Measurements from ENCODE around the gene MT1E. TPM values are rescaled to one million over a fixed set of nuclear protein-coding genes. Genes with fewer than 3 reads are reported as not detected.
"Not testable (repeated sequence)": the region's sequence is repeated elsewhere in the genome, so short reads cannot be mapped to it uniquely, and the experiment has no call there.

The MT1E gene
- total RNA-seq, 1 donor from 2014 or later = 15.1 TPM

DNA sequence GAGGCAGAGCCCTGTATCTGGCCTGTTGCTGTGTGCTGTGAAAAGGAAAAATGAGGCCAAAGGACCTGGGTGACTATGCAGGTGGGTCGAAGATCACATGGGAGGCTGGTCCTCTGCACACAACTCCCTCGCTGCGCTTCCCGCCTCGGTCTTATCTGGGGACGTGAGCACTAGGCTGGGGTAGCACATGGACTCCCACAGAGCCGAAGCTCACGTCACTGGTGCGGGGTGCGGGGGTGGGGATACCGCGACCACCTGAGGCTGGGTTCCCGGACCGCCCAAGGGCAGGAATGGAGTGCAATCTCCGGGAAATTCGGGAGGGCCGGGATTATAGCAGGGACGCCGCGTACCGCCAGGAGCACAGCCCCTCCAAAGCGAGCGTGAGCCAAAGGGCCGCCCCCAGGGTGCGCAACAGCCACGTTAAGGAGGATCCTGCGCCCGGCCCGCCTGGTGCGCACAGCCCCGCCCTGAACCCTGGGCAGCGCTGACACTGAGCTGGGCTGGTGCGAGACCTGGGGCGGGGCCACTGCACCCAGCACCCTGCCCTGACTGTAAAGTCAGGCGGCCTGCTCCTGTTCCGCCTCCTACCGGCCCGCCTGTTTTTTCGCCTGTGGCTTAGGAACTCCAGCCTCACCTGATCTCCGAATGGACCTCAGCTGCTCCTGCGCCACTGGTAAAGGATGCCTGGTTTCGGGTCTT lies 17.6 kb downstream of the MT1E start:
- DNase-seq (ENCODE audit: extremely low read depth, low read depth, low spot score) = no peak

DNA sequence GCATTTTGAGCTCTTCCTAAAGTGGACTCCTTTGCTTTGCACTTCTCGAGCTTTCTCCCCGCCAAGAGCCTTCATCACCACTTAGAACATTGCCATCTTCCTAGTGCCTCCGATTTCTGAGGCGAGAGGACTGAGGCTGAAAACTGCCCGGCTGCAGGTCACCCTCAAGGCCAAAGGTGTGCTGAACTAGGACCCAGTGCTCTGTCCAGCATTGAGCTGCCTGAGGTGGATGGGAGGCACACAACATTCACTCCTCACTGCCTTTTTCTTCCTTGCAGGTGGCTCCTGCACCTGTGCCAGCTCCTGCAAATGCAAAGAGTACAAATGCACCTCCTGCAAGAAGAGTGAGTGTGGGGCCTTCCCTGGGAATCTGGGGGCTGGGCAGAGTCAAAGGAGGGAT lies 18.3 kb downstream of the MT1E start:
- no peak for DNase-seq (ENCODE audit: extremely low read depth, low read depth, low spot score)

DNA sequence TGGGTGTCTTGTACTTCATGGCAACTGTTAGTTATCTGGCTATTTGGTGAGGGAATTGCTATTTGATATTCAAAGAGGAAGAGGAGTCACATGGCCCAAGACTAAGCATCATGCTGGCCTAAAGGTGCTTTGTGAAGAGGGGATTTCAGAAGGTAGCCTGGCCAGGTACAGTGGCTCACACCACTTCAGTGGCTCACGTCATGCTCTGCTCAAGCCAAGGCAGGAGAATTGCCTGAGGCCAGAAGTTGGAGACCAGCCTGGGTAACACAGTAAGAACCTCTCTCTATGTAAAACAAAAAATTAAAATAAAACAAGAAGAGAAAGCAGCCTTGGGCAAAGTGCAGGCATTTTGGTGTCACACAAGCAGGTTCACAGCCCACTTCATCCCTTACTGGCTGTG lies 19.7 kb downstream of the MT1E start:
- no peak for DNase-seq (ENCODE audit: extremely low read depth, low read depth, low spot score)

DNA sequence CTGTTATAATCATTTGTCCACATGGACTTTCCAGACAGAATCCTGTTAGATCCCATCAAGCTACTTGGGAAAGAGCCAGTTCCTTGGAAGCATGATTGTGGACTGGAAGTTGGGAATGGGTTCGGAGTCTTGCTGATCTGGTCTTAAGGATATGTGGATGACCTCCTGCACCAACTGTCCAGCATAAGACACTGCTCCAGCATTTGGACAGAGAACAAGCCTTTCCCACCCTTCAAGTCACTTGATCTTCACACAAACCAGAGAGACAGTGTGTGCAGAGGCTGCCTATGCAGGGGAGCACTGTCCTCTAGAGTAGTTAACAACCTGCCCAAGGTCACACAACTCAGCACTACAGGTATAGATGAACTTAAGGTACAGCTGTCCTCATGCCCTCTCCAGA lies 20.3 kb downstream of the MT1E start:
- no peak for DNase-seq (ENCODE audit: extremely low read depth, low read depth, low spot score)

DNA sequence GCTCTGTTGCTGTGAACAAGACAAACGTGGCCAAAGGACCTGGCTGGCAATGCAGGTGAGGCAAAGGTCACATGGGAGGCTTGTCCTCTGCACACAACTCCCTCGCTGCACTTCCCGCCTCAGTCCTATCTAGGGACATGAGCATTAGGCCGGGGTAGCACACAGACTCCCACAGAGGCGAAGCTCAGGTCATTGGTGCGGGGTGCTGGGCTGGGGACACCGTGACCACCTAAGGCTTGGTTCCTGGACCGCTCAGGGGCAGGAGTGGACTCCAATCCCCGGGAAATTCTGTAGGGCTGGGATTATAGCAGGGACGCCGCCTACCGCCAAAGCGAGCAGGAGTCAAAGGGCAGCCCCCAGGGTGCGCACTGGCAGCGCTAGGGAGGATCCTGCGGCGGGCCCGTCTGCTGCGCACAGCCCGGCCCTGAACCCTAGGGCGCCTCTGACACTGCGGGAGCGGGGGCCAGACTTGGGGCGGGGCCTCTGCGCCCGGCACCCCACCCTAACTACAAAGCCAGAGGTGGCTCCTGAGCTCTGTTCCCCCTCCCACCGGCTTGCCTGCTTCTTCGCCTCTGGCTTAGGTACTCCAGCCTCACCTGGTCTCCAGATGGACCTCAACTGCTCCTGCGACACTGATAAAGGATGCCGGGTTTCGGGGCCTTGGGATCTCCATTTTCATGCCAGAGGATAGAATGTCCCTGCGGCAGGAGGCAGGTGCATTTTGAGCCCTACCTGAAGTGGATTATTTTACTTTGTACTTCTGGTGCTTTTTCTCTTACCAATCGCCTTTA lies 22.3 kb downstream of the MT1E start:
- no peak for DNase-seq (ENCODE audit: extremely low read depth, low read depth, low spot score)

DNA sequence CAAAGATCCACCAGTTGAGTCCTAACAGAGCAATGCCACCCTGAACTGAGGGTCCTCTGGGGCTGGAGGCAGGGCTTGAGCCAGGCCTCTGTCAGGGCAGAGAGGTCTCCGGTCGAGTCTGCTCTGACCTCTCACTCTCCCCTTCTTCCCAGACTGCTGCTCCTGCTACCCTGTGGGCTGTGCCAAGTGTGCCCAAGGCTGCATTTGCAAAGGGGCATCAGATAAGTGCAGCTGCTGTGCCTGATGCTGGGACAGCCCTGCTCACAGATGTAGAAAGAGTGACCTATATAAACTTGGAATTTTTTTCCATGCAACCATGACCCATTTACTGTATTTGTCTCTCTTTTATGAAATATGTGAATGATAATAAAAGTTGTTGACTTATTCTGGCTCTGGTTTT lies 23.7 kb downstream of the MT1E start:
- DNase-seq (ENCODE audit: extremely low read depth, low read depth, low spot score) = no peak

DNA sequence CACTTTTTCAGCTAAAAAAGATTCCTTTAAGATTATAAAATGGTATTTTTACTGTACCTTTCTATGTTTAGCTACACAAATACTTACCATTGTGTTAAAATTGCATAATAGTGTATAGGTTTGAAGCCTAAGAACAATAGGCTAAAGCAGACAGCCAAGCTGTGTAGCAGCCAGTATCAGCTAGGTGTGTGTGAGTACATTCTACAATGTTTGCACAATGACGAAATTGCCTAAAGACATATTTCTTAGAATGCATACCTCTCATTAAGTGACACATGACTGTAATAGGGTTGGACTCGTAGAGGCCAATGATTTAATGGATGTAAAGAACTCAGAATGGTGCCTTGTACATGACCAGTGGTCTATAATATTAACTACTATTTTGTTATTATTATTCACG lies 24.2 kb downstream of the MT1E start:
- no peak for DNase-seq (ENCODE audit: extremely low read depth, low read depth, low spot score)

DNA sequence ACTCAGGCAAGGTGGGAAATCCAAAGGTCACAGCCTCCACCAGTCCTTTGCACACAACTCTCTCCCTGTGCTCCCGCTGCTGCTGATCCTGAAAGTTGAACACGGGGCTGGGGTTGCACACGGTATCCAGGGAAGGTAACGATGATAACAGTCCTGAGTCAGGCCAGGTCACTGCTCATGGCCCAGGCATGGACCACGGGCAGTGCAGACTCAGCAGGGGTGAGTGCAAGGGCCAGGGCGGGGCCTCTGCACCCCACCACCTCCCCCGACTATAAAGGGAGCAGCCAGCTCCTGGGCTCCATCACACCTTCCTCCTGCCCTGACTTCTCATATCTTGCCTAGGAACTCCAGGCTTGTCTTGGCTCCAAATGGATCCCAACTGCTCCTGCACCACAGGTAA lies 26.0 kb downstream of the MT1E start, which contains the start of gene MT1B:
Gene MT1B (plus strand): TSS at position 301 of the 400 bp plus-strand sequence. CDS start 68 bp downstream, at position 369.
- DNase-seq (ENCODE audit: extremely low read depth, low read depth, low spot score) = no peak

DNA sequence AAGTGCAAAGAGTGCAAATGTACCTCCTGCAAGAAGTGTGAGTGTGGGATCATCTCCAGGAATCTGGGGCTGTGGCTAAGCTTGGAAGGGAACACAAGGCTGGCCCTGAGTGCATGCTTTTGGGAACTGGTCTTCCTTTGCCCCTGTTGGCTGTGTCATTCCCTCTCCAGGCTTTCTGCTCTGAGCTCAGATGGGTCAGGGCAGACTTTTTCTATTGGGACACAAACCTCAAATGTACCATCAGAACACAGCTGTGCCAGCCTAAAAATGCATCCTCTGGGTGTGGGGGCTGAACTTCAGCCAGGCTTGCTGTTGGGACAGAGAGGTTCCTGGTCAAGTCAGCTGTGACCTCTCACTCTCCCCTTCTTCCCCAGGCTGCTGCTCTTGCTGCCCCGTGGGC lies 27.0 kb downstream of the MT1E start:
- no peak for DNase-seq (ENCODE audit: extremely low read depth, low read depth, low spot score)

DNA sequence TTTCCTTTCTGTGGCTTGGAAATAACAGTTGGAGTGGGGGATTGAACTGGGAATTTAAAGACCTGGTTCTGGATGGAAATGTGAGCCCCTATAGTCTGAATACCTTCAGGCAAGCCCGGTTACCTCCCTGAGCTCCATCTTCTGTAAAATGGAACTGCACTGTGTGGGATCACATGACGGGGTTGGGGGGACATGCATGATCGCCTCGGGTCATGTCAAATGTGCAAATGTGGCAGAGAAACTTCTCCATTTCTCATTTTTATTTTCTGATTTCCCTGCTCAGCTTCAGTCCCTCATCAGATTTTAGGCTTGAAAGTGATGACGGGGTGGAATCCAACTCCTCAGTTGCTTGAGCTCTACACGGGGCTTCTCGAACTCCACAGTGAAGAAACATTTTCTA lies 27.6 kb downstream of the MT1E start:
- no peak for DNase-seq (ENCODE audit: extremely low read depth, low read depth, low spot score)

DNA sequence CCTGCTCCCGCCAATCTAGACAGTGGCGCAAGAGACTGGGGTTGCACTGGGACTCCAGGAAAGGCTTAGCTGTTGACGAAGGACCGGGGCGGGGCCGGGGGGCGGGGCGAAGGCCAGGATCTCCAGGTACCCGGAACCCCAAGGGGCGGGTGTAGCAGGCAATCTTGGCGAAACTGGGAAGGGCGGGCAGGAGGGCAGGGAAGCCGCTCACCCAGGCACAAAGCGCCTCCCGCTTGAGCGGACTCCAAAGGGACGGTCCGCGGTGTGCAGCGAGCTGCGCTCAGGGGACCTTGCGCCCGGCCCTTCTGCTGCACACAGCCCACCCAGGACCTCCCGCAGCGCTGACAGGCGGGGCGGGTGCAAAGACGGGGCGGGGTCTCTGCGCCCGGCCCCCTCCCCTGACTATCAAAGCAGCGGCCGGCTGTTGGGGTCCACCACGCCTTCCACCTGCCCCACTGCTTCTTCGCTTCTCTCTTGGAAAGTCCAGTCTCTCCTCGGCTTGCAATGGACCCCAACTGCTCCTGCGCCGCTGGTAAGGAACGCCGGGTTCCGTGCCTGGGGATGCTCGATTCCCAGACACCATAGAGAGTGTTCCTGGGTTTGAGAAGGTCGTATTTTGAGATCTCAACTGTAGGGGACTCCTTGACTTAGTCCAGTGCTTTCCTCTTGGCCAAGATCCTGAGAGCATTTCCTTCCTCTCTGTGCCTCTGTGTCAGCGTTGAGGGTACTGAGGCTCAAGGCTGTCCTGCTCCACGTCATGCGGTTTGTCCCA lies 32.2 kb downstream of the MT1E start, which contains the start of gene MT1F:
Gene MT1F (plus strand): TSS at position 405 of the 772 bp plus-strand sequence. CDS start 100 bp downstream, at position 505.
- no peak for DNase-seq (ENCODE audit: extremely low read depth, low read depth, low spot score)

DNA sequence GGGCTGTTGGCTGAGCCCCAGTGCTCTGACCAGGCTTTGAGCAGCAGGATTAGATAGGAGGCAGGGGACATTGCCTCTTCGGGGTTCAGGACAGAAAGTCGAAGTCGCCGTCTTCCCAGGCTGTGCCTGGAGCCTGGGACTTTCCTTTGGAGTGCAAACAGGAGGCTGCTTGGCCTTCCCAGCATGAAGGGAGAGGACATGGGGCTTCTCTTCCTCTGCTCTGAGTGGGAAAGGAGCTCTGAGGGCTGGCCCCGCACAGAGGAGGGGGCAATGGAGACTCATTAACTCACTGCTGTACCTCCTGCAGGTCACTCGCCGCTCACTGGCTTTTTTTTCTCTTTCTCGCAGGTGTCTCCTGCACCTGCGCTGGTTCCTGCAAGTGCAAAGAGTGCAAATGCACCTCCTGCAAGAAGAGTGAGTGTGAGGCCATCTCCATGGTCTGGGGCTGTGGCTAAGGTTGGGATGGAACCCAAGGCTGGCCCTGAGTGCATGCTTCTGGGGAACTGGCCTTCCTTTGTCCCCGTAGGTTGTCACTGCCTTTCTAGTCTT lies 32.8 kb downstream of the MT1E start:
- no peak for DNase-seq (ENCODE audit: extremely low read depth, low read depth, low spot score)

DNA sequence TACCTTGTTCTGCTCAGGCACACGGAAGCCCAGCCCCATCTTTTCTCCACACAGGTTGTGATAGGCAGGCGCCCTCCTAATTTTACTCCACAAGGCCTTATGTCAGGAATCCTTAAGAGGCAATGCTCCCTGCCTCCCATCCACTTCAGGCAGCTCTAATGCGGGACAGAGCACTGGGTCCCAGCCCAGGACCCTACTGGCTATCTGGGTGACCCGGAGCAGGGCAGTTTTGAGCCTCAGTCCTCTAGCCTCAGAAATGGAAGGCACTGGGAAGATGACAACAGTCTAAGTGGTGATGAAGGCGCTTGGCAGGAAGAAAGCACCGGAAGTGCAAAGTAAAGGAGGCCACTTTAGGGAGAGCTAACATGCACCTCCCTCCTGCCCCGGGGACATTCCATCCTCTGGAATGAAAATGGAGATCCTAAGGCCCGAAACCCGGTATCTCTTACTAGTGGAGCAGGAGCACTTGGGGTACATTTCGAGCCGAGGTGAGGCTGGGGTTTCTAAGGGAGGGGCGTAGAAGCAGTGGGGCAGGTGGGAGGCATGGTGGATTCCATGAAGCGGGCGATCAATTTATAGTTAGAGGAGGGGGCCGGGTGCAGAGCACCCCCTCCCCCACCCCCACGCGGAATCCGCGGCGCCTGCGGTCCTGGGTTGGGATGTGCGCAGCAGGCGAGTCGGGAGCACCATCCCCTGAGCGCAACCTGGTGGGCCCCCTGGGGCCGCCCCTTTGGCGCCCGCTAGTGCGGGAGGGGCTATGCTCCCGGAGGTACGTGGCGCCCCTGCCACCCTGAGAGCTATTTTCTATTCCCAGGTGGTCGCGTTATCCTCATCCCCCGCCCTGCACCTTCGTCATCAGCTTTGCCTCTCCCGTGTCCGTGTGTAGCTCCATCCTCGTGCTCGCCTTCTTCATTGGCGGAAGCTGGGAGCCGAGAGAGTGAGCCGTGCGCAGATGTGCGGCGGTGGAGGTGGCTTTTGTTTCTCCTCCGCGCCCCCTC lies 37.1 kb downstream of the MT1E start:
- no peak for DNase-seq (ENCODE audit: extremely low read depth, low read depth, low spot score)

DNA sequence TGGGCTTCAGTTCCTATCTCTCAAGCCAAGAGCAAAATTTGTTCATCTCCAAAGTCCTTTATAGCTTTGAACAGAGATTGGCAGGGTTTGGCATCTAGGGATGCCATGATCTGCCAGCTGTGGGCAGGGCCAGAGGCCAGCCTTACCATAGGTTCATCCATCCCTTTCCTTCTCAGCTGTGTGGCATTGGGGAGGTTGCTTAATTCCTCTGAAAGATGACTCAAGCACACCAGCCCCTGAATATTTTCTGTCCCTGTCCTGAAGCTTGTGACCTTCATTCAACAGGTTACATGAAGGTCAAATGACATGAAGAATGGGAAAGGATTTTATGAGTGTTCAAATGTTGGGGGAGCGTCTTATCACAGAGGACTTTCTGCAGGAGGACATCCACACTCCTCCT lies 38.9 kb downstream of the MT1E start:
- DNase-seq (ENCODE audit: extremely low read depth, low read depth, low spot score) = no peak

DNA sequence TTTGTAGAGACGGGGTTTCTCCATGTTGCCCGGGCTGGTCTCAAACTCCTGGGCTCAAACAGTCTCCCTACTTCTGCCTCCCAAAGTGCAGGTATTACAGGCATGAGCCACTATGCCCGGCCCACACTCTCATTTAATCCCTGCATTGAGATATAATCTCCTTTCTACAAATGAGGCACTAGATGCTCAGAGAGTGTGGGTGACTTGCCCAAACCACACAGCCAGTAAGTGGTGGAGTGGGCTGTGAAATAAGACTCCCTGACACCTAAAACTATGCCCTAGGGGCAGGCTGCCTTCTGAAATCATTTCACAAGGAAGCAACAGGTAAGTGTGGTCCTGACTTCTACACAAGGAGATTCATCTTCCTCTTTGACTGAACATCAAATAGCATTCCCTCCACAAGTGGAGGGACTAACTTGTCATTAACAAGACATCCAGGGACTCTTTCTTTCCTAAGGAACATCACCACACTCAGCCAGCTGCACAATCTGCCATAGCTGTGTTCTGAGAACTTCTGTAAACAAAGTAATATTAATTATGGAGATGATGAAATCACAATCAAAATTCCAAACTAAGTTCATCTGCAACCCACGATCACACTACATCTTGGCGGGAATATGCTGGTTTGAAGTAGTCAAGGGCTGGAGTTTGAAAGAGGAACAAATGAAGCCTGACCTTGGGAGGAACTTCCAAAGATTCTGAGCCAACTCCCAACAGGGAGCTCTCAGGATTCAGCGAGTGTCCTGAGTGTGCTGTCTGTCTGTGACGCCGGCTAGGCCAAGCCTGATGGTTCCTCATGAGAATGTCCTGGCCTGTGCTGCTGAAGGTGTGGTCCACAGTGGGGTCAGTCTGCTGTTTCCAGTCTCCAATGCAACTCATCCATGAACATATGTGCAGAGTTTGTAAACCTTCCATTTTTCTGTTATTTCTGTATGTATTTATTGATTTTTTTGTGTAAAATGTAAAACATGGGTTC lies 40.0 kb downstream of the MT1E start:
- DNase-seq (ENCODE audit: extremely low read depth, low read depth, low spot score) = not testable (repeated sequence)

DNA sequence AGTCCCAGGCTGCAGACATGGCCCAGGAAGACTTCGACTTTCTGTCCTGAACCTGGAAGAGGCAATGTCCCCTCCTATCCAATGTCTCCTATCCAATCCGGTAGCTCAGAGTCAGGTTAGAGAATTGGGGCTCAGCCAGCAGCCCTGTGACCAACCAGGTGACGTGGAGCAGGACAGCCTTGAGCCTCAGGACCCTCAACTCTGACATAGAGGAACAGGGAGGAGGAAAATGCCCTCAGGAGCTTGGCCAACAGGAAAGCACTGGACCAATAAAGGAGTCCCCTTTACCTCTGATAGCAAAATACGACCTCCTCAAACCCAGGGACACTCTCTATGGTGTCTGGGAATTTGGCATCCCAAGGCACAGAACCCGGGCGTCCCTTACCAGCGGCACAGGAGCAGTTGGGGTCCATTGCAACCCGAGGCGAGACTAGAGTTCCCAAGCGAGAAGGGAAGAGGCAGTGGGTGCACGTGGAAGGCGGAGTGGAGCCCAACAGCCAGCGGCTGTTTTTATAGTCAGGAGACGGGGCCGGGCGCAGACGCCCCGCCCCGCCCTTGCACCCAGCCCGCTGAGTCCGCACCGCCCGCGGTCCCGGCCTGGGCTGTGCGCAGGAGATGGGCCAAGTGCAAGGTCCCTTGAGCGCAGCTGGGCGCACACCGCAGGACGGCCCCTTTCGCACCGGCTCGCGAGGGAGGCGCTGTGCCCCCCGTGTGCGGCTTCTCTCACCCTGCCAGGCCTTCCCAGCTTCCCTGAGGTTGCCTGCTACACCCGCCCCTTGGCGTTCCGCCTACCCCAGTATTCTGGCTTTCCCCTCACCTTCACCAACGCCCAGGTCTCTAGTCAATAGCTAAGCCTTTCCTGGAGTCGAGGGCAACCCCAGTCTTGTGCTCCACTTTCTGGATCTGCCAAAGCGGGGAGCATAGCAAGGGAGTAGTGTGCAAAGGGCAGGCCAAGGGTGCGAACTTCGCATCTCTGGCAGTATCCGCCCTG lies 42.3 kb downstream of the MT1E start, which contains the start of gene MT1G:
Gene MT1G (minus strand): TSS at position 485 of the 991 bp plus-strand sequence. CDS start 72 bp downstream, at position 413.
- no peak for DNase-seq (ENCODE audit: extremely low read depth, low read depth, low spot score)
